Measurements from ENCODE around the gene MRPS25.
A peak's percentile ranks its signal among the peaks of the same experiment; 100 is the strongest.

Gene MRPS25

DNA sequence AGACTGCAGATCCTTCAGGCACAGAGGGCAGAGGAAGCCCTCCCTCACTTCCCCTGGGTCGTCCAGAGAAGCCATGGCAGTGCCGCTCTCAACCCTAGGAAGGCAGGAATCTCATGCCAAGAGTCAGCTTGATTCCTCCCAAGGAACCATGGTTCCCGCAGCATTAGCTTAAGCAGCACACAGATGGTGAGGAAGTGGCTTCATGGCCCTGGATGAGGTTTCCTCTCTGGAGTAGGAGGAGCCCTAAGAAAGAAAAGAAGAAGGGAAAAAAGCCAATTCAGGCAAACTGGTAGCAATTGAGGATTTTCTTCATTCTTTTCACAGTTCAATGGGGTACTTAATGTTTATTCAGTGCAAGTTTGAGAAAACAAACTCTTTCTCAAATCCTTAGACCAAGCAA lies 30.9 kb upstream of the MRPS25 start:
- H3K4me3 ChIP-seq (ENCODE audit: low read depth, low read length): no peak overlapping the region
- no peak for TF ChIP-seq CTCF (conservative IDR thresholded peaks at IDR 0.05; ENCODE audit: low read depth, low read length)
- DNase-seq (ENCODE audit: low read depth): no peak

DNA sequence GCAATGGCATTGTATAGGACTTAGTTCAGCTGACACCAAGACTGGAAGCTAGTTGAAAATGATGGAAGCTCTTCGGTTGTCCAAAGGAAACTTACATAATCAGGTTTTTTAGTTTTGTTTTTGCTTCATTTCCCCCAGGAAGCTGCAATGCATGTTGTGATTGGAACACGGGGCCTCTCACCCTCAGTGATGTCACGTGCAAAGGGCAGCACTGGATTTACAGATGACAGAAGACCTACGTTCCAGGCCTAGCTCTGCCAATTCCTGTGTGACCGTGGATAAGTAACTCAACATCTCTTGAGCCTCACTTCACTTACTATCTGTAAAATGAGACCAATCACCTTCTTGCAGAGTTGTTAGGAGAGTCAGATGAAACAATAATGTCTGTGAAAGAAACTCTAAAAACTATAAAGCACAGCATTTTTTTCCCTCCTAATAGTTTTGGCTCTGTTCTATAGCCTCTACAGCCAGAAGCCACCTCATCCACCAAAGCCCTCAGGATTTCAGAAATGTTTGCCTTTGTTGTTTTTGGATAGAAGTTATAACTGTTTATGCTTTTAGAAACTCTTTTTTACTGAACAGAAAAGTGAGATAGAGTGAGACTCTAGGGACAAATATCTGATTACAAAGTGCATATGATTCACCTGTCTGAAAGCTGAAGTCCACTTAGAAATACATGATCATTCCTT lies 29.2 kb upstream of the MRPS25 start:
- H3K4me3 ChIP-seq (ENCODE audit: low read depth, low read length): no peak overlapping the region
- DNase-seq (ENCODE audit: low read depth): no peak
- TF ChIP-seq CTCF (conservative IDR thresholded peaks at IDR 0.05; ENCODE audit: low read depth, low read length): no peak

GRCh38 chr3:15092686-15093085 lies 27.6 kb upstream of the MRPS25 start:
- no peak overlapping the region for H3K4me3 ChIP-seq (ENCODE audit: low read depth, low read length)
- no peak for TF ChIP-seq CTCF (conservative IDR thresholded peaks at IDR 0.05; ENCODE audit: low read depth, low read length)
- peak; percentile 33 for DNase-seq (ENCODE audit: low read depth)

DNA sequence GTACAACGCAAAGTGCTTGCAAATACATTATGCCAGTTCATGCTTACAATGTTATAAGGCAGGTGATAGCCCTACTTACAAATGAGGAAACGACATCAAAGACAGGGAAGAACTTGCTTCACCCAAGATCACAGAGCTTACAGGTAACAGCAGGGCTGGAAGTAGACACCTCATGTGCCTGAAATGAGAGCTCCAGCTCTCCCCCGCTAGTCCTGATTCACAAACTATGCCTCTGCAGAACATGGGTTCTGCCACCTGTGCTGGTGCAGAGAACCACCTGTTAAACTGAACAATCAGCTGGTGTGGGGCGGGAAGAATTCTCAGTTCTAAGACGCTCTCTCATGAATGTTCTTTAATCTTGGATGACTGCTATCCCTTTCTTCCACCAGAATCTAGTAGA lies 26.5 kb upstream of the MRPS25 start:
- TF ChIP-seq CTCF (conservative IDR thresholded peaks at IDR 0.05; ENCODE audit: low read depth, low read length): no peak
- H3K4me3 ChIP-seq (ENCODE audit: low read depth, low read length): no peak overlapping the region
- no peak for DNase-seq (ENCODE audit: low read depth)

DNA sequence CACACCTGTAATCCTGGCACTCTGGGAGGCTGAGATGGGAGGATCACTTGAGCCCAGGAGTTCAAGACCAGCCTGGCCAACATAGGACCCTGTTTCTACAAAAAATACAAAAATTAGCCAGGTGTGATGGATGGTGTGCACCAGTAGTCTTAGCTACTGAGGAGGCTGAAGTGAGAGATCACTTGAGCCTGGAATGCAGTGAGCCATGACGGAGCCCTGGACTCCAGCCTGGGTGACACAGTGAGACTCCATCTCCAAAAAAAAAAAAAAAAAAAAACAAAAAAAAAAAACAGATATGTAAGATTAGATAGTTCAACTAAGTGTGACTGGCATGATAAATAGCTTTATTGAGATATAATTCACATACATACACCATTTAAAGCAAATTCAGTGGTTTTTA lies 24.1 kb upstream of the MRPS25 start:
- no peak for TF ChIP-seq CTCF (conservative IDR thresholded peaks at IDR 0.05; ENCODE audit: low read depth, low read length)
- no peak for DNase-seq (ENCODE audit: low read depth)
- no peak overlapping the region for H3K4me3 ChIP-seq (ENCODE audit: low read depth, low read length)

DNA sequence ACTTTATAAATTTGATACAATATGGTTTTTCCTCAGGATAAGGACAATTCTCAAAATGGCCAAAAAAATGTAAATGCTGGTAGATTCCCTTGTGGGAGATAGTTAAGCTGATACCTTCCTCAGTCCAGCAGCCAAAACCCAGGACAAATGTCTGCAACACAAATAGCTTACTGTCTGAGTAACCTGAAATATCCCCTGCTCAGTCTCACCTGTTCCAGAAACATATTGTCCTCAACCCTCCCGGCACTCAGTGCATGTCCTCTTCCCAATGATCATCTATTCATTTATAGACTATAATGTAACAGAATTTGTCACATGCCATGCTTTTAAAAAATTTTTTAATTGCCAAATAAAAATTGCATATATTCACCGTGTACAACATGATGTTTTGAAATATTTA lies 21.6 kb upstream of the MRPS25 start:
- DNase-seq (ENCODE audit: low read depth): no peak
- no peak for TF ChIP-seq CTCF (conservative IDR thresholded peaks at IDR 0.05; ENCODE audit: low read depth, low read length)
- no peak overlapping the region for H3K4me3 ChIP-seq (ENCODE audit: low read depth, low read length)

DNA sequence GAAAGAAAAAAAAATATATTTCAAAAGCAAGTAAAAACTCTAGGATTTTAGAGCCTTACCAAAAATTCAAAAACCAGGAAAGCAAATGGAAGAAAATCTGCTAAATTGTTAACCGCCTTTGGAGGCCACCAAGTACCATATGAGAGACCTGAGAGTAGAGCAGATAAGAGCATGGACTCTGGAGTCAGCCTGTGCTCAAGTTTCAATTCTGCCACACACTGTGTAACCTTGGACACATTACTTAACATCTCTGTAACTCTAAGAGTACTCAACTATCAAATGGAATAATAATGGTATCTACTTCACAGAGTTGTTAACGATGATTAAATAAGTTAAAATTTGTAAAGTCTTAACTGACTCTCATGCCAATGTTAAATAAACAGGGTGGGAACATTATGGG lies 21.1 kb upstream of the MRPS25 start:
- DNase-seq (ENCODE audit: low read depth): no peak
- TF ChIP-seq CTCF (conservative IDR thresholded peaks at IDR 0.05; ENCODE audit: low read depth, low read length): no peak
- no peak overlapping the region for H3K4me3 ChIP-seq (ENCODE audit: low read depth, low read length)

Data from choroid plexus epithelial cell (primary cell).